PC-9 (cell line): Measurements from ENCODE around the gene MAGI2. TPM values are rescaled to one million over a fixed set of nuclear protein-coding genes. Genes with fewer than 3 reads are reported as not detected.
A peak's percentile ranks its signal among the peaks of the same experiment; 100 is the strongest.

Experiments used
- BruUV-seq: library from RNA; stranded (reverse); fragments of 400-500 nt; replicated peaks from 2 replicates; lab custom pipeline; 2021; lab: Mats Ljungman, UMichigan
- CTCF ChIA-PET: fragments of 300-600 bp; sonication (Branson Sonifier 250); formaldehyde crosslinking; loops from one replicate; lab custom pipeline; 2022; ENCODE audit warnings: antibody characterized with exemption; lab: Charles Lee
- POLR2A ChIA-PET: fragments of 300-600 bp; sonication (Branson Sonifier 250); formaldehyde crosslinking; loops from one replicate; lab custom pipeline; 2022; ENCODE audit warnings: antibody characterized with exemption; ENCODE audit not compliant: unreplicated experiment; lab: Charles Lee
- DNase-seq, 2 experiments: peaks; one replicate each; pipeline versions ENCODE4 v3.0.0 to v3.0.0-alpha.2; 2015 to 2022; ENCODE audit warnings: mixed read lengths in 1 of 2
- H2AFZ ChIP-seq: fragments of 200-600 bp; sonication (generic); 2 replicates; pipeline ENCODE4 v1.8.1; 2017; ENCODE audit warnings: antibody characterized with exemption
- H3F3A ChIP-seq: fragments of 200-600 bp; sonication (generic); 2 replicates; pipeline ENCODE4 v1.8.1; 2017; ENCODE audit warnings: antibody characterized with exemption, mild to moderate bottlenecking, low read depth; ENCODE audit not compliant: insufficient read depth
- H3K27ac ChIP-seq: fragments of 200-600 bp; sonication (generic); 2 replicates; pipeline ENCODE4 v1.6.1; 2016; ENCODE audit warnings: mixed run types
- H3K27me3 ChIP-seq: fragments of 200-600 bp; sonication (generic); 2 replicates; pipeline ENCODE4 v1.6.1; 2016; ENCODE audit warnings: low read depth, mixed run types; ENCODE audit not compliant: insufficient read depth
- H3K36me3 ChIP-seq: fragments of 200-600 bp; sonication (generic); 2 replicates; pipeline ENCODE4 v1.6.1; 2016; ENCODE audit warnings: low read depth, mixed run types
- H3K4me1 ChIP-seq: fragments of 200-600 bp; sonication (generic); replicated peaks from 2 replicates; pipeline ENCODE4 v1.6.1; 2016; ENCODE audit warnings: mixed run types; ENCODE audit not compliant: insufficient read depth
- H3K4me2 ChIP-seq: fragments of 200-600 bp; sonication (generic); 2 replicates; pipeline ENCODE4 v1.6.1; 2017; ENCODE audit warnings: mixed run types
- H3K4me3 ChIP-seq: fragments of 200-600 bp; sonication (generic); 2 replicates; pipeline ENCODE4 v1.6.1; 2016; ENCODE audit warnings: mixed run types
- H3K79me2 ChIP-seq: fragments of 200-600 bp; sonication (generic); 2 replicates; pipeline ENCODE4 v1.6.1; 2017; ENCODE audit warnings: low read depth, mixed run types
- H3K9me2 ChIP-seq: fragments of 200-600 bp; sonication (generic); 2 replicates; pipeline ENCODE4 v1.8.1; 2017; ENCODE audit warnings: mild to moderate bottlenecking; ENCODE audit not compliant: insufficient read depth
- H3K9me3 ChIP-seq: fragments of 200-600 bp; sonication (generic); 2 replicates; pipeline ENCODE4 v1.8.1; 2016; ENCODE audit warnings: low read depth; ENCODE audit not compliant: insufficient read depth
- H4K20me1 ChIP-seq: fragments of 200-600 bp; sonication (generic); 2 replicates; pipeline ENCODE4 v1.8.1; 2017; ENCODE audit not compliant: insufficient read depth
- EZH2 ChIP-seq: fragments of 200-600 bp; sonication (generic); IDR thresholded peaks from 2 replicates; pipeline ENCODE4 v1.8.0; 2017; ENCODE audit warnings: antibody characterized with exemption, low read depth
- intact Hi-C: fragments of 100-400 bp; cut with micrococcal nuclease; formaldehyde crosslinking; loops from one replicate; pipeline ENCODE4 v1.10.0; 2022; ENCODE audit not compliant: unreplicated experiment
- total RNA-seq: library from RNA; stranded (reverse); gene quantifications from 2 replicates; pipeline ENCODE4 v1.2.3, GENCODE V29; 2021
- TF ChIP-seq, protein P1 (sequence below): fragments of 200-600 bp; sonication (generic); conservative IDR thresholded peaks from 2 replicates; pipeline ENCODE4 v1.6.1; 2017; ENCODE audit warnings: mixed run types, antibody characterized with exemption, mild to moderate bottlenecking, moderate library complexity

MAGI2 gene
- total RNA-seq, 1 experiment from 2014 or later = 0.92 TPM

DNA sequence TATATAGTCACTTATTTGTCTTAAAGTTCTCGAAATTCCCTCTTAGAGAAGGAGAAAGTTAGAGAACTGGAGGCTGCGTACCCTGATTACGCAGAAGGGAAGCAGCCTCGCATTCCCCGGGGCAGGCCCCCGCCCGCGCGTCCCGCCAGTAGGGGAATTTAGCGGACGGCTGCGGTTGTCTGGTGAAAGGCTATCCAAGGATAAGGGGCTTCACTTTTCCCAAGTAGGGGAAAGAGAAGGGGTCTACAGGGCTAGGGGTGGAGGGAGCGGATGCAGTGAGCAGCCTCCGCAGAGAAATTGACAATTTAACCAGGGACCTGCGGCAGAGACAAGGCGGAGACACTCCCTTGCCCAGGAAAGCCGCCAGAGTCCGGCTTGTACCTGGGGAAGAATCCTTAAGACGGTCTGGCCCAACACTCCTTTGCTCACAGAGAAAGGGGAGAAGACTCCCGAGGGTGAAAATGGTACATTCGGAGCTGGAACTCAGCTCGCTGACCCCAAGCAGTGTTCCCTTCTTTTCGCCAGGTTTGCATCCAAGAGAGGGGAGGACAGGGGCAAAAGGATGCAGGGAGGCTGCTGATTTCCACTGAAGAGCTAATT is 994 bp upstream of the MAGI2 start:
- intact Hi-C loops = no loop called here
- TF ChIP-seq EZH2 = no peak
- TF ChIP-seq, protein P1, sequence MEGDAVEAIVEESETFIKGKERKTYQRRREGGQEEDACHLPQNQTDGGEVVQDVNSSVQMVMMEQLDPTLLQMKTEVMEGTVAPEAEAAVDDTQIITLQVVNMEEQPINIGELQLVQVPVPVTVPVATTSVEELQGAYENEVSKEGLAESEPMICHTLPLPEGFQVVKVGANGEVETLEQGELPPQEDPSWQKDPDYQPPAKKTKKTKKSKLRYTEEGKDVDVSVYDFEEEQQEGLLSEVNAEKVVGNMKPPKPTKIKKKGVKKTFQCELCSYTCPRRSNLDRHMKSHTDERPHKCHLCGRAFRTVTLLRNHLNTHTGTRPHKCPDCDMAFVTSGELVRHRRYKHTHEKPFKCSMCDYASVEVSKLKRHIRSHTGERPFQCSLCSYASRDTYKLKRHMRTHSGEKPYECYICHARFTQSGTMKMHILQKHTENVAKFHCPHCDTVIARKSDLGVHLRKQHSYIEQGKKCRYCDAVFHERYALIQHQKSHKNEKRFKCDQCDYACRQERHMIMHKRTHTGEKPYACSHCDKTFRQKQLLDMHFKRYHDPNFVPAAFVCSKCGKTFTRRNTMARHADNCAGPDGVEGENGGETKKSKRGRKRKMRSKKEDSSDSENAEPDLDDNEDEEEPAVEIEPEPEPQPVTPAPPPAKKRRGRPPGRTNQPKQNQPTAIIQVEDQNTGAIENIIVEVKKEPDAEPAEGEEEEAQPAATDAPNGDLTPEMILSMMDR = no peak
- no peak for DNase-seq
- Histone ChIP-seq H3F3A (no peaks in the 10 kb centered on the region), H2AFZ (no peak overlapping the region), H3K27ac (no peak overlapping the region), H3K79me2 (no peaks in the 10 kb centered on the region), H3K4me1 (peaks cover 5% of the 10 kb centered on the region; the same call in 1 of the 2 replicates), H3K9me3 (no peaks in the 10 kb centered on the region), H3K4me3 (no peak overlapping the region), H3K4me2 (no peak overlapping the region), H4K20me1 (no peaks in the 10 kb centered on the region), H3K36me3 (no peaks in the 10 kb centered on the region), H3K27me3 (peaks cover 16% of the 10 kb centered on the region; the same call in 1 of the 2 replicates), H3K9me2 (no peaks in the 10 kb centered on the region; the same call in 1 of the 2 replicates)
- CTCF ChIA-PET = no interaction called here
- BruUV-seq = no TSS peak
- POLR2A ChIA-PET = no interaction called here

DNA sequence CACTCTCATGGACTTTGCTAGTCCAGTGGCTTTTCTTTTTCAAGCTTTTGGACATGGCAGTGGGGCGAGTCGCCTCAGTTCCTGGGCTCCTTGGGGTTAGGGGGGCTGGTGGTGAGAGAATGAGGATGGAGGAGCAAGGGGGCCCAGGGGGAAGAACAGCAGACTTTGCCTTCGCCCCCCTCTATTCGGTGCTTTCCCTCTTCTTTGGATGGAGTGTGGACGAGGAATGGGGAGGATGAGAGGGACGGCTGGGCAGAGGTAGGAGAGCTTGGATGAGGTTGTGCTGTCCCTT is 255 bp downstream of the MAGI2 start:
- CTCF ChIA-PET = no interaction called here
- intact Hi-C loops = no loop called here
- Histone ChIP-seq H3K27me3 (peaks cover 16% of the 10 kb centered on the region; the same call in 1 of the 2 replicates), H3K9me2 (no peaks in the 10 kb centered on the region; the same call in 1 of the 2 replicates), H3K4me1 (peaks cover 5% of the 10 kb centered on the region; the same call in 1 of the 2 replicates), H2AFZ (peak overlapping the region; percentile 93; the same call in 1 of the 2 replicates), H3K4me2 (peak overlapping the region; percentile 88; the same call in 1 of the 2 replicates), H3K79me2 (no peaks in the 10 kb centered on the region), H3K4me3 (no peak overlapping the region), H4K20me1 (no peaks in the 10 kb centered on the region), H3F3A (no peaks in the 10 kb centered on the region), H3K27ac (no peak overlapping the region), H3K36me3 (no peaks in the 10 kb centered on the region), H3K9me3 (no peaks in the 10 kb centered on the region)
- BruUV-seq = no TSS peak
- TF ChIP-seq, protein P1 = no peak
- no peak for TF ChIP-seq EZH2
- no peak for DNase-seq
- POLR2A ChIA-PET = no interaction called here

- no peak overlapping the region for H3K27ac ChIP-seq
- no peaks in the 10 kb centered on the region for H3K79me2 ChIP-seq
- no peaks in the 10 kb centered on the region for H3F3A ChIP-seq
- H3K4me1 ChIP-seq = peaks cover 5% of the 10 kb centered on the region; the same call in 1 of the 2 replicates
- BruUV-seq = no TSS peak
- CTCF ChIA-PET = interaction anchor here (0.8 kb wide), 1 partner anchor 155 kb away, joined by 4 read pairs; no protein-coding TSS in a partner anchor
- TF ChIP-seq, protein P1 = no peak
- TF ChIP-seq EZH2 = no peak
- peak in 1 of 2 experiments; percentile 3 for DNase-seq
- no peaks in the 10 kb centered on the region for H4K20me1 ChIP-seq
- no peaks in the 10 kb centered on the region for H3K9me3 ChIP-seq
- H3K4me2 ChIP-seq = peak overlapping the region; percentile 88
- H3K36me3 ChIP-seq = no peaks in the 10 kb centered on the region
- POLR2A ChIA-PET = interaction anchor here (0.5 to 1.0 kb wide), 2 partner anchors 139 to 682 kb away, joined by 3 to 4 read pairs; no protein-coding TSS in a partner anchor
- intact Hi-C loops = no loop called here
- peak overlapping the region; percentile 93 for H2AFZ ChIP-seq
- no peaks in the 10 kb centered on the region; the same call in 1 of the 2 replicates for H3K9me2 ChIP-seq
- H3K27me3 ChIP-seq = peaks cover 16% of the 10 kb centered on the region; the same call in 1 of the 2 replicates
- H3K4me3 ChIP-seq = peak overlapping the region; percentile 67
Observed at GRCh38 chr7:79452495-79453265, 787 bp downstream of the MAGI2 start.
